GM23248 (cell line): ENCODE data around the gene NUMA1.

Experiments used
- EZH2 ChIP-seq: fragments of 200-600 bp; sonication (generic); IDR thresholded peaks from 2 replicates; pipeline ENCODE4 v1.6.1; 2018; ENCODE audit warnings: antibody characterized with exemption, mild to moderate bottlenecking; ENCODE audit not compliant: insufficient read depth, poor library complexity, severe bottlenecking
- EZH2phosphoT487 ChIP-seq: fragments of 200-600 bp; sonication (generic); IDR thresholded peaks from 2 replicates; pipeline ENCODE4 v1.6.1; 2018; ENCODE audit warnings: antibody characterized with exemption, moderate library complexity, mild to moderate bottlenecking, low read depth; ENCODE audit not compliant: insufficient read depth

GRCh38 chr11:72103754-72104167, 23.4 kb upstream of the NUMA1 start:
- TF ChIP-seq EZH2phosphoT487 (no peak), EZH2 (no peak)
